Fibroblast of skin of scalp (primary cell): Measurements from ENCODE around the gene GNAI2.
"Not testable (repeated sequence)": the region's sequence is repeated elsewhere in the genome, so short reads cannot be mapped to it uniquely, and the experiment has no call there.

Experiments used
- DNase-seq: peaks from one replicate; pipeline ENCODE4 v3.0.0-alpha.2; 2013

Gene GNAI2

GRCh38 chr3:50245831-50246516, 10.0 kb downstream of the GNAI2 start:
- peak; percentile 93 for DNase-seq

GRCh38 chr3:50246517-50246954, 10.5 kb downstream of the GNAI2 start:
- DNase-seq = peak; percentile 97

GRCh38 chr3:50248387-50248786, 12.4 kb downstream of the GNAI2 start:
- peak; percentile 47 for DNase-seq

- DNase-seq = no peak
Measured at GRCh38 chr3:50249457-50249856, 13.5 kb downstream of the GNAI2 start.

GRCh38 chr3:50250514-50250913, 14.5 kb downstream of the GNAI2 start:
- no peak for DNase-seq

- DNase-seq = no peak
Measured at GRCh38 chr3:50251220-50251619, 15.2 kb downstream of the GNAI2 start.

- DNase-seq = no peak
Measured at GRCh38 chr3:50254577-50255250, 18.7 kb downstream of the GNAI2 start.

- no peak for DNase-seq
Measured at GRCh38 chr3:50255251-50255615, 19.2 kb downstream of the GNAI2 start.

- no peak for DNase-seq
Measured at GRCh38 chr3:50256978-50257890, 21.2 kb downstream of the GNAI2 start.

GRCh38 chr3:50258029-50258680, 22.2 kb downstream of the GNAI2 start:
- DNase-seq = no peak

GRCh38 chr3:50258979-50259378, 23.0 kb downstream of the GNAI2 start:
- DNase-seq = no peak

GRCh38 chr3:50259432-50260026, 23.5 kb downstream of the GNAI2 start:
- no peak for DNase-seq

GRCh38 chr3:50260027-50260941, 24.3 kb downstream of the GNAI2 start:
- peak; percentile 90 for DNase-seq

GRCh38 chr3:50260942-50261441, 25.0 kb downstream of the GNAI2 start:
- DNase-seq = peak; percentile 37

- DNase-seq = no peak
Measured at GRCh38 chr3:50261505-50261904, 25.5 kb downstream of the GNAI2 start.

GRCh38 chr3:50262200-50262599, 26.2 kb downstream of the GNAI2 start:
- not testable (repeated sequence) for DNase-seq

GRCh38 chr3:50262778-50263177, 26.8 kb downstream of the GNAI2 start:
- no peak for DNase-seq

GRCh38 chr3:50263478-50264382, 27.7 kb downstream of the GNAI2 start:
- DNase-seq = no peak

GRCh38 chr3:50264383-50264963, 28.5 kb downstream of the GNAI2 start:
- peak; percentile 99 for DNase-seq
